SKM-1 (cell line): ENCODE results near the gene DPF1.

Source experiments
- DNase-seq: peaks from one replicate; lab custom pipeline; 2025; ENCODE audit not compliant: unreplicated experiment; lab: John Stamatoyannopoulos, UW

Gene DPF1

GRCh38 chr19:38221919-38222830, 1.8 kb downstream of the DPF1 start:
- no peak for DNase-seq

GRCh38 chr19:38221421-38221820, 2.6 kb downstream of the DPF1 start:
- no peak for DNase-seq

DNA sequence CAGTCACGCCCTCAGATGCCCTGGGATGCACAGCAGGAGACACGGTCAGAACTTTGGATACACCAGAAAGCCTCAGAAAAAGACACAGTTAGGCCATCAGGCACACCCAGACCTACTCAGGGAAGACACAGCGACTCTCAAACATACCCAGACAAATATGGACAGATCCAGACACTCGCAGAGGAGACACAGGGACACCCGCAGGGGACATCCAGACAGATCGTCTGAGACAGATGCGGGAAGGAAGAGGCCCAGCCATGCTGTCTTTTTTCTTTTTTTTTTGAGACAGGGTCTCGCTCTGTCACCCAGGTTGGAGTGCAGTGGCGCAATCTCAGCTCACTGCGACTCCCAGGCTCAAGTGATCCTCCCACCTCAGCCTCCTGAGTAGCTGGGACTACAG, 4.8 kb downstream of the DPF1 start:
- no peak for DNase-seq

- DNase-seq: no peak
These were observed 5.8 kb downstream of the DPF1 start for GRCh38 chr19:38218204-38218603.

GRCh38 chr19:38216785-38217641, 7.0 kb downstream of the DPF1 start:
- no peak for DNase-seq

- DNase-seq: no peak
These were observed 10.0 kb downstream of the DPF1 start for GRCh38 chr19:38213911-38214625.

GRCh38 chr19:38213469-38213868, 10.6 kb downstream of the DPF1 start:
- no peak for DNase-seq

DNA sequence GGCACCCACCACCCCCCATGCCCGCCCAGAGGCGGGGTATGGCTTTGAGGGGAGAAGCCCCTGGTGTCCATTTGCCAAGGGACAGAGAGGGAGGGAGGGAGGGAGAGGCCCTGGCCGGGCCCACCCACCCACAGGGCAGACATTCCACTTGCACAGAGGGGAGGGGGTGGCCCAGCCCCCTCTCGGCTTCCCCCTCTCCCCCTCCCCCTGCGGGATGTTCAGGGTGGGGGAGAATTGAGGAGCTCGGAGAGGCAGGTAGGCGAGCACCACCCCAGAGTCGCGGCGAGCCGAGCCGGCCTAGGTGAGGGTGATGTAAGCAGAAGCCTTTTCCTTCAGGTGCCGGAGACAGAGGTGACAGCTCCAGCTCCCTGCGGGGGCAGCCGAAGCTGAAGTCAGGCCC, 12.3 kb downstream of the DPF1 start:
- DNase-seq: no peak

GRCh38 chr19:38211151-38211591, 12.9 kb downstream of the DPF1 start:
- DNase-seq: no peak

- DNase-seq: no peak
These were observed 13.5 kb downstream of the DPF1 start for GRCh38 chr19:38210458-38210987.

DNA sequence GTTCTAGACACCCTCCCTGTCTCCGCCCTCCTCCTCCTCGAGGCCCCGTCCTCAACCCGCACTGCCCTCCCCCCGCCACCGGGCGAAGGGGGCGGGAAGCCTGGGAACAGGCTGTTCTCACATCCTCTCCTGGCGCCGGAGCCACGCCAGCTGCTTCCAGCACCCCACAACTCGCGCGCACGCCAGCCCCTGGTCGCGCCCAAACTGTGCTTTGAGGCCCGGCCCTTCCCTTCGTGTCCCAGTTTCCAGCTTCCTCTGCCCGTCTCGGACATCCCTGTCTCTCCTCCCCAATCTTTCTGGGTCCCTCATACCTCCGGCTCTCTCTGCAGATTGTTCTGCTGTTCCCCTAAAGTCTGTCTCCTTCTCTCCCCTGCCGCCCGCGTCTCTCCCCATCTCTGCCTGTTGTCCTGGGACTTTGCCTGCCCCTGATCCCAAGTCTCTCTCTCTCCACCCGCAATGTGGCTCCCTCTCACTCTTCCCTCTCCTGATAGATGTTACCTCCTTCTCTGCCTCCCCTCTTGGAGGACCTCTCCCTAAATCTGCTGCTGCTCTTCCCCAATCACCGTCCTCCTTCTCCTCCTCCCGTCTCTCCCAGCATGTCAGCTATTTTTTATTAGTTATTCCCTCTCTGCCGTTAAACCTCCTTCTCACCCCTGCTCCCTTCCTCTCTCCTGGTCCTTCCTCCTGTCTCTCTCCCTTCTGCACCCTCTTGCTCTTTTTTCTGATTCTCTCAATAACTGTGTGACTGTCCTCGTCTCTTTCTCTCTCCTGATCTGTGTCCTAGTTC, 14.2 kb downstream of the DPF1 start:
- DNase-seq: no peak

DNA sequence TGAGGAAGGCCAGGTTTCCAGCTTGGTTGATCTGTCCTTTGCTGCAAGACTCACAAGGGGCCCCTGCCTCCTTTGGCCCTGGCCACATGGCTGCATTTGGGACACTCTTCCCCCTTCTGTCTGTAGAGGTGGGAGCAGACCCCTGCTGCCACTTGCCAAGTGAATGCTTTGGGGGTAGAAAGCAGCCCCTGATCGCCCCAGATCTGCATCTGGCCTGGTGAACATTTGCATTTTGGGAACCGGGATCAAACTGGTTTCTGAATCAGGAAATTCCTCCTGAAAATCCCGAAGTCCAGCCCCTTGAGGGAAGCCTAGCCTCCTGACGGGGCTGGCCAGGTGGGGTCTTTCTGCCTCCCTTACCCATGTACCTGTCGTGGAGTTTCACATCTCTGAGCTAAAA, 14.9 kb downstream of the DPF1 start:
- no peak for DNase-seq

- DNase-seq: no peak
These were observed 15.5 kb downstream of the DPF1 start for GRCh38 chr19:38208571-38208970.

- DNase-seq: no peak
These were observed 16.5 kb downstream of the DPF1 start for GRCh38 chr19:38207543-38207942.

GRCh38 chr19:38206928-38207327, 17.1 kb downstream of the DPF1 start:
- DNase-seq: no peak

DNA sequence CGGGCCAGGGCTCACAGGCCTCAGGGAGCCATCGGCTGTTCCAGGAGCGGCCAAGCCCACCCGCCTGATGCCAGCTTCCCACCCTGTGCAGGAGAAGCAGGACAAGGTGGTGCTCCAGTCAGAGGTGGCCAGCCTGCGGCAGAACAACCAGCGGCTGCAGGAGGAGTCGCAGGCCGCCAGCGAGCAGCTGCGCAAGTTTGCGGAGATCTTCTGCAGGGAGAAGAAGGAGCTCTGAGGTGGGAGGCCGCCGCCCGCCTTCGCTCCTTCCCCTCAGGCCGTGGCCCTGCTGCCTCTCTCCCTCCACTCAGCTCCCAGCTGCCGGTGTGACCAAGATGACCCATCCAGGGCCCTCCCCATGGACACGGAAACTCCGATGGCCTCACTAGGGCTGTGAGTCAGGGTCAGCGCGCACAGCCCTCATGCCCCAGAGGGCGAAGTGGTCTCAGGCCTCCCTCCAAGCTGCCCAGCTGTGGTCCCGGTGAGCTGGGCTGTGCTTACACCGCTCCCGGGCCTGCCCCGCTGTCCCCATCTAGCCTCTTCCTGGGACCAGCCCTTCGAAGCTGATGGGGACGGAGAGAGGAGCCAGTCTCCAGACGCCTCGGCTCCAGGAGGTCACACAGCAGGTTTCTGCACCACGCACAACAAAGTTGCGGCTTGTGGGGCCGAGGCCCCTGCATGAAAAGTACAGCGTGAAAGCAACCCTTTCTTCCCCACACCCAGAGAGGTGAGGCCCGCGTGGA, 17.8 kb downstream of the DPF1 start:
- DNase-seq: no peak

DNA sequence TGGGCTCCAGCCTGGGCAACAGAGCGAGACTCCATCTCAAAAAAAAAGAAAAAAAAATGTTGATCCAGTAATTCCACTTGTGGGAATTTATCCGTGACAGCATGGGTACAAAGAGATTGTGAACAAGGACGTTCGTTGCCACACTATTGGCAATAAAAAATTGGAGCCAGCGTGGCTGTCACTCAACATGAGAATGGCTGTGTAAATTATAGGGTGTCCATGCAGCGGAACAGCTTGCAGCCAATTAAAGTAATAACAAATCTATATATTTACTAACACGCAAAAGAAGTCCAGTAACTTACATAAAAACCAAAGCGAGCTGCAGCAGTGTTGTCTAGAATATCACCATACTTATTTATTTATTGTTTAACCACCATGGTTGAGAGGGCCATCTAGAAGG, 19.3 kb downstream of the DPF1 start:
- no peak for DNase-seq

DNA sequence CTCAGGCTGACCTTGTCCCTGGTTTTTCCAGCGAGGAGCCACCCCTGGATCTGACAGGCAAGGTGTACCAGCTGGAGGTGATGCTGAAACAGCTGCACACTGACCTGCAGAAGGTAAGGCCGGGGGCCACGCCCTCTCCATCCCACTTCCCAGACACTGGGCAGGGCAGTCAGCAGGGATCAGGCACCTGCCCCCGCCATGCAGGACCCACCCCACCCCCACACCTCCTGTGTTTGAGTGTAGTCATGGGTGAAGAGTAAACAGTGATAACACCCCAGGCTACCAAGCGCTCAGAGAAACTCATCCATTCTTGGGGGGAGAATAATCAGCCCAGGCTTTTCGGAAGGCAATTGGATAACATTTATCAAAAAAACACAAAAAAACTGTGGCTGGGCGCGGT, 19.9 kb downstream of the DPF1 start:
- no peak for DNase-seq

GRCh38 chr19:38203197-38203596, 20.8 kb downstream of the DPF1 start:
- DNase-seq: no peak

GRCh38 chr19:38202504-38202903, 21.5 kb downstream of the DPF1 start:
- DNase-seq: no peak
